Stimulated activated CD4-positive, alpha-beta T cell treated with anti-CD3 and anti-CD28 coated beads, Interleukin-4, amount 100 ng/mL, for 24 hours (primary cell): Measurements from ENCODE around the gene AZU1.

Experiments used
- DNase-seq: peaks from one replicate; pipeline ENCODE4 v3.0.0-alpha.2; 2020

The AZU1 gene

DNA sequence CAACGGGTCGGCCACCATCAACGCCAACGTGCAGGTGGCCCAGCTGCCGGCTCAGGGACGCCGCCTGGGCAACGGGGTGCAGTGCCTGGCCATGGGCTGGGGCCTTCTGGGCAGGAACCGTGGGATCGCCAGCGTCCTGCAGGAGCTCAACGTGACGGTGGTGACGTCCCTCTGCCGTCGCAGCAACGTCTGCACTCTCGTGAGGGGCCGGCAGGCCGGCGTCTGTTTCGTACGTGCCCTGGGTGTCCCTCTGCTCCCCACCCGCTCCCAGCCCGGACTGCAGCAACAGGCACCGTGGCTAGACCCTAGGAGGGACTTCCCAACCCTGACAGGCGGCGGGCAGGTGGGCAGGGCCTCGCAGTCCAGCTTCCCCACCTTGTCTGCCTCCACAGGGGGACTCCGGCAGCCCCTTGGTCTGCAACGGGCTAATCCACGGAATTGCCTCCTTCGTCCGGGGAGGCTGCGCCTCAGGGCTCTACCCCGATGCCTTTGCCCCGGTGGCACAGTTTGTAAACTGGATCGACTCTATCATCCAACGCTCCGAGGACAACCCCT lies 28.0 kb downstream of the AZU1 start:
- no peak for DNase-seq

DNA sequence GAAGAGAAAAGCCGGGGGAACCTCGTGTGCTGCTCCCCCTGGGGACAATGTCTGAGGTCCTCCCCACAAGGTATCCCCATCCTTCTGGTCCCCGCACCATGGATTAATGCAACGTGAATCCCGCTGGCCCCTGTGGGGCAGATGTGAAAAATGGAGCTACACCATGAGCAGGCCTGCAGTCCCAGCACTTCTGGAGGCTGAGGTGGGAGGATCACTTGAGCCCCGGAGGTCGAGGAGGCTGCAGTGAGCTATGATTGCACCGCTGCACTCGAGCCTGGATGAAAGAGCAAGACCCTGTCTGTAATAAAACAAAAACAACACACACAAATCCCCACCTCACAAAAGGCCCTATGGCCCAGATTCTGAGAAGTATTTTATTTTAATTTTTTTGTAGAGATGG lies 30.6 kb downstream of the AZU1 start:
- DNase-seq = no peak

GRCh38 chr19:858868-859843 lies 31.5 kb downstream of the AZU1 start, which contains the start of gene CFD:
Gene CFD, plus strand, starts transcription at chr19:859664. Its CDS starts 26 bp downstream, at chr19:859690.
- DNase-seq = no peak

- no peak for DNase-seq
Measured at GRCh38 chr19:861141-861755, 33.6 kb downstream of the AZU1 start.

DNA sequence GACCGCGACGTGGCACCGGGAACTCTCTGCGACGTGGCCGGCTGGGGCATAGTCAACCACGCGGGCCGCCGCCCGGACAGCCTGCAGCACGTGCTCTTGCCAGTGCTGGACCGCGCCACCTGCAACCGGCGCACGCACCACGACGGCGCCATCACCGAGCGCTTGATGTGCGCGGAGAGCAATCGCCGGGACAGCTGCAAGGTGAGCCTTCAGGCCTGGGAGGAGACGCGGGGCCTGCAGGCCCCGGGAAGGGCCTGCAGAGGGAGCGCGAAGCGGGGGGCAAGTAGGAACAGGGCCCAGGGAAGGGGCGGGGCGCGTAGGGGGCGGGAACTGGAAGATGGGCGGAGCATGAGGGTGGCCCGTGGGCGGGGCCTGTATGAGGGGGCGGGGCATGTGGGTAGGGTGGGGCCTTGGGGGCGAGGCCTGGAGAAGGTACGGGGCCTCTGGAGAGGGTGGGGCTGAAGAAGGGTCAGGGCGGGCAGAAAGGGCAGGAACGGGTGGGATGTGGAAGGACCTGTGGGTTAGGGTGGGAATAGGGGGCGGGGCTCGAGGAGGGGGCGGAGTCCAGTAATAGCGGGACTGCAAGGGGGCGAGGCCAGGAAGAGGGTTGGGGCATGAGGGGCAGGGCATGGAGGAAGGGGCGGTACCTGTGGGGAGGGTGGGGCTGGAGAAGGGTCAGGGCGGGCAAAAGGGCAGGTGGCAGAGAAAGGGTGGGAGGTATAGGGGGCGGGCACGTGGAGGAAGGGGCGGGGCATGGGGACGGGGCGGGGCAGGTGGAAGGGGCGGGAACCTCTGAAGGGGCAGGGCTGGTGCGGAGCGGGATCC lies 34.3 kb downstream of the AZU1 start:
- peak; percentile 62 for DNase-seq

- DNase-seq = peak; percentile 78
Measured at GRCh38 chr19:862581-863314, 35.1 kb downstream of the AZU1 start.

- DNase-seq = no peak
Measured at GRCh38 chr19:863315-863620, 35.6 kb downstream of the AZU1 start.

- no peak for DNase-seq
Measured at GRCh38 chr19:866769-867300, 39.2 kb downstream of the AZU1 start.

GRCh38 chr19:867301-867793 lies 39.7 kb downstream of the AZU1 start:
- DNase-seq = no peak

- no peak for DNase-seq
Measured at GRCh38 chr19:867855-868457, 40.3 kb downstream of the AZU1 start.

DNA sequence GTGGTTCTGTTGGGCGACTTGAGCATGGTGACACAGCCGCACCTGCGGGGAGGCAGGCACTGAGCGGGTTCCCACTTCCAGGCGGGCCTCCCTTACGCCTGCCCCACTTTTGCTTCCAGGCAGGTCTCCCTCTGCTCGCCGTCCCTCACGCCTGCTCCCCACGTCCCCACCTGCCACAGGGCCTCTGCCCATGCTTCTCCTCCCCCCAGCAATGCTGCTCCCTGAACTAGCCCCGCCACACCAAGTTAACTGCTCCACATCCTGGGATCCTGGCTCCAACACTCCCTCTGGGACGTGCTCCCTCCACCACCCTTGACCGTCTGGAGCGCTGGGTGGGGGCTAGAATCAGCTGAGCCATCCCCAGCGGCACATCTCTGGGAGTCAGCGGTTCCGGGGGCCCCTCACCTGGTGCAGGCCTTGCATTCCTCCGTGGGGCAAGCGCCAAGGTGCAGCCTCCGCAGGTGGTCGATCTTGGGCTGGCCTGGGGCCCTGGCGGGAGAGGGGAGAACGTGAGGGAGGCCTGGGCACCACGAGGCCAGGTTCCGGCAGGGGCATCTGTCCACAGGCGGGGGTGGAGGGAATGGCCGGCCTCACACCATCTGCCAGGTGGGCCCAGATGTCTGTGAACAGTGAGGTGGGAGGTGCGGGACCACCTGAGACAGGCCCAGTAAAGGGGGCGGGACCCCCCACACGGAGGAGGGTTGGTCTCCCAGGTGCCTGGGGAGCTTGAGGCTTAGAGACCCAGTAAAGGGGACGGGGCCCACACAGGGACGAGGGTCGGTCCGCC lies 41.0 kb downstream of the AZU1 start:
- no peak for DNase-seq

DNA sequence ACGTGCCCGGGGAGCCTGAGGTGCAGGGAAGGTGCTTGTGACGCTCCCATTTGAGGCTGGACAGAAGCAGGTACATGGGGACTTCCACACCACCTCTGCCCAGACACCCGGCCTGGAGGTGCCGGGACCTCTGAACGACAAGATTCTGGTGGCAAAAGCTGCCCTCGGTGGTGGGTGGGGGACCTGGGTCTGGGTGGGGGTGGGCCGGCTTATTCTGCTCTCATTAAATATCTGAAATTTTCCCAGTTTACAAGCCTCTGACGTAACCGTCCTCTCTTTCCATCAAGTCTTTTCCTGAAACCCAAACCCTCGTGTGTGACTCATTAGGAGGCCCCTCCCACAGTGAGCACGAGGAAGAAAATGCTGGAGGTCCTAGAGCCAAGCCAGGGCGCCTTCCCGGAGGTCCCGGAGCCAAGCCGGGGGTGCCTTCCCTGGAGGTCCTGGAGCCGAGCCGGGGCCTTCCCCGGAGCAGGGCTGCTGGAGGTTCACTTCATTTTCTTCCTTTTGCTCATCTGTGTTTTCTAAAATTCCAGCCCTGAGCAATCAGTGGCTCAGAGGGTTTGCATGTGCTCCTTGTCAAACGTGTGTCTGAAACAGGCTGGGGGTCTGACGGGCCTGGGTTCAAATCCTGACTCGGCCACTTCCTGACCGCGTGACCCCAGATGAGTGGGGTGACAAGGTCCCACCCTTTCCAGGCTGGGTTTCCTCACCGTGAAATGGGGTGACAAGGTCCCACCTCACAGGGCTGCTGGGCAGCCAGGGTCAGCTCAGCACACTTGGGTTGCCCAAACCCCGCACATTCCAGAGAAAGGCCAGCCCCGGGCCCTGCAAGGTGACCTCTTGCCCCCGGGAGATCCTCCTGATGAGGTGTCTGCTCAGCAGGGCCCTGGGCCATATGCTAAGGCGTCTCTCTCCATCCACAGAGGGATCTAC lies 41.9 kb downstream of the AZU1 start:
- no peak for DNase-seq

- DNase-seq = no peak
Measured at GRCh38 chr19:870314-870713, 42.7 kb downstream of the AZU1 start.

DNA sequence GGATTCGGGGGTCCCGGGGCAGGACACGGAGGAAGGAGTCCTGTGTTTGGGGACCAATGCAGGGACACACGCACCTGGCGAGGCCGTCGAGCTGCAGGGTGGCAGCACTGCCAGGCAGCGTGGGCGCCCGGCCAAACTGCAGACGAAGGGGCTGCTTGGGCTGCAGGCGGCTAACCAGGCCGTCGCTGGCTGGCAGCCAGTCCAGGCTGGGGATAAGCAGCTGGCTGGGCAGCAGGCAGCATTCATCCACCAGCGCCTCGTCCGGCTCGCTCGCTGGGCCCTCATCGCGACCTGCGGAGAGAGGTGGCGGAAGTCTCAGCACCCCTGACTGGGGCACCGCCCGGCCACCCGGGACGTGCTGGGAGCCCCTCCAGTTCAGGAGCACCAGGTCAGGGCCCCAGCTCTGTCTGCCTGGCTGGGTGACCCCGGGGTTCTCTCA lies 43.3 kb downstream of the AZU1 start:
- no peak for DNase-seq

GRCh38 chr19:871446-872265 lies 44.0 kb downstream of the AZU1 start:
- no peak for DNase-seq

GRCh38 chr19:872266-872951 lies 44.8 kb downstream of the AZU1 start:
- peak; percentile 81 for DNase-seq

DNA sequence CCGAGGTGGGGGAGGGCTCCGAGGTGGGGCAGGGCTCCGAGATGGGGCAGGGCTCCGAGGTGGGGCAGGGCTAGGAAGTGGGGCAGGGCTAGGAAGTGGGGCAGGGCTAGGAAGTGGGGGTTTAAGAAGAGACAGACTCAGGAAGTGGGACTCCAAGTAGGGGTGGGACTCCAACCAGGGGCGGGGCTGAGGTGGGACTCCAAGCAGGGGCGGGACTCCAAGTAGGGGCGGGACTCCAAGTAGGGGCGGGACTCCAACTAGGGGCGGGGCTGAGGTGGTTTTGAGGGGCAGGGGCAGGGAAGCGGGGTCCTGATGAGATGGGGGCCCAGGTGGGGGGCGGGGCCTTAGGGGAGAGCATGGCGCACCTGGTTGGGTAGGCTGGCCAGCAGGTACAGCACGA lies 45.4 kb downstream of the AZU1 start:
- DNase-seq = peak; percentile 61

DNA sequence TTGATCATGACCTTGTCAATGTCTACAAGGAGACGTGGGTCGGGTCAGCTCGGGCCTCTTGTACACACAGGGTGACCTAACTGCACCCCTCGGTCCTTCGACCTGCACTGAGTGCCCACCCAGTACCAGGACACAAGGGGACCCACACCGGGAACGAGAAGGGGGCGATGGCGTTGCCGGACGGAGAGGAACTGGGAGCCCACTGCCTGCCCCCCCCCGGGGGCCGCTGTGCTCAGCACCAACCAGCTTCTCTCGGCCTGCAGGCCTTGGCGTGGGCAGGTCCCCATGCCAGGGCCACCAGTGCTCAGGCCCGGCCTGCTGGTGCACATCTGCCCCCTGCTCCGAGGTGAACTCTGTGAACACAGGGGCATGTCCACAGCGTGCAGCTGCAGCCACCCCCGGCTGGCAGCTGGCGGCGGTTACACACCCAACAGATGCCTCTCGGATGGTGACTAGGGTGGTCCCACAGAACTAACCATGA lies 46.0 kb downstream of the AZU1 start:
- DNase-seq = no peak
